NCI-H128 (cell line): ENCODE data around the gene NLRP1.

Source experiments
- DNase-seq: peaks from one replicate; lab custom pipeline; 2025; ENCODE audit not compliant: unreplicated experiment; lab: John Stamatoyannopoulos, UW

The NLRP1 gene

GRCh38 chr17:5558815-5559785 lies 25.2 kb downstream of the NLRP1 start:
- DNase-seq = no peak

- no peak for DNase-seq
Observed at GRCh38 chr17:5557990-5558389, 26.3 kb downstream of the NLRP1 start.

- DNase-seq = no peak
Observed at GRCh38 chr17:5557485-5557884, 26.8 kb downstream of the NLRP1 start.

- DNase-seq = no peak
Observed at GRCh38 chr17:5555254-5555653, 29.1 kb downstream of the NLRP1 start.

- DNase-seq = no peak
Observed at GRCh38 chr17:5553479-5553878, 30.8 kb downstream of the NLRP1 start.

- DNase-seq = no peak
Observed at GRCh38 chr17:5552841-5553240, 31.5 kb downstream of the NLRP1 start.

- no peak for DNase-seq
Observed at GRCh38 chr17:5545051-5545987, 39.0 kb downstream of the NLRP1 start.

GRCh38 chr17:5544115-5544514 lies 40.2 kb downstream of the NLRP1 start:
- no peak for DNase-seq

GRCh38 chr17:5541610-5542202 lies 42.6 kb downstream of the NLRP1 start:
- DNase-seq = no peak

GRCh38 chr17:5540321-5540720 lies 44.0 kb downstream of the NLRP1 start:
- no peak for DNase-seq

GRCh38 chr17:5539286-5539685 lies 45.0 kb downstream of the NLRP1 start:
- no peak for DNase-seq

- DNase-seq = no peak
Observed at GRCh38 chr17:5536866-5537650, 47.3 kb downstream of the NLRP1 start.

GRCh38 chr17:5535436-5535835 lies 48.9 kb downstream of the NLRP1 start:
- no peak for DNase-seq

GRCh38 chr17:5533486-5534315 lies 50.6 kb downstream of the NLRP1 start:
- no peak for DNase-seq

GRCh38 chr17:5532581-5532980 lies 51.7 kb downstream of the NLRP1 start:
- no peak for DNase-seq

GRCh38 chr17:5531085-5531418 lies 53.3 kb downstream of the NLRP1 start:
- no peak for DNase-seq

- DNase-seq = no peak
Observed at GRCh38 chr17:5530265-5531084, 53.8 kb downstream of the NLRP1 start.

GRCh38 chr17:5527601-5528250 lies 56.6 kb downstream of the NLRP1 start:
- DNase-seq = no peak
